Umbilical cord (tissue), 2 donors: ENCODE results near the gene MYH7B. TPM values are rescaled to one million over a fixed set of nuclear protein-coding genes. Genes with fewer than 3 reads are reported as not detected.

Experiments
- DNase-seq: peaks from one replicate; pipeline ENCODE4 v3.0.0-alpha.2; 2015; ENCODE audit warnings: low spot score
- total RNA-seq: library from RNA; depleted of rRNA; stranded (reverse); fragments of >200 nt; gene quantifications from one replicate; pipeline ENCODE4 v1.2.3, GENCODE V29; 2014; ENCODE audit warnings: low replicate concordance; ENCODE audit not compliant: insufficient read depth

The MYH7B gene
- not detected for total RNA-seq

DNA sequence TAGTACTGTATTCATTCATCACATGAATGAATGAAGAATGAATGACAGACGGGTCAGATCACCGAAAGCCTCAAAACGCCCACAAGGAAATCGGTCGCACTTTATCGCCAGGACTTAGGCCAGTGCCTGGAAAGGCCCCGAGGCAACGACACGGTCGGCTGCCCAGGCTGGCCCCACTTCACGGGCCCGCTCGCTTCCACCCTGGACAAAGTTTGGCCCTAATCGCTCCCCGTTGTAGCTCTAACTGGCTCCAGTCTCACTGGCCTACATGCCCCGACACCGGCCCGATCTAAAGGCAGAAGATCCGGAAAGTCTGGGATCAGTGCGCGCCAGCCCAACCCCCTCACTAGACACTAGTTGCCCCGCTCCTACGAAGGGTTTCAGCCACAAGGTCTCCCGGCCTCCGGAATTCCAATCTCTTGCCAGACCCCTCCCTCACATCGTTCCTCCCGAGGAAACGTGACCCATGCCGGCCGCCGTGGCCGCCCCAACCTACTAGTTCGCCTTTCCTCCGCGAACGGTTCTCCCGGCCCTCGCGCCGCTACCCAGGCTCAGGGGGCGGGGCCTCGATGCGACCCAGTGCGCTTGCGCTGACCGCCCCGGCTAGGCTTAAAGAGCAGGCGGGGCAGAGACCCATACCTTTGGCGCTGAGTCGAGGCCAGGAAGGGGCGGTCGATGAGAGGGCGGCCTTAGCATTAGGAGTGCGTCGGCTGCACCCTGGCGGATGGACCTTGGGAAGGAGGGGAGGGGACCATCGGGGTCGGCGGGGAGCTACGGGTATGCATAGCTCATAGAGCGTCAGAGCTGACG lies at the start of gene MYH7B, which contains the start of gene GSS:
MYH7B (plus strand) TSS at position 638 of the 810 bp plus-strand sequence. CDS start 22,138 bp downstream, outside the sequence.
GSS (minus strand) TSS at position 576 of the 810 bp plus-strand sequence. CDS start 3,954 bp downstream, outside the sequence.
- DNase-seq: peak; percentile 99

DNA sequence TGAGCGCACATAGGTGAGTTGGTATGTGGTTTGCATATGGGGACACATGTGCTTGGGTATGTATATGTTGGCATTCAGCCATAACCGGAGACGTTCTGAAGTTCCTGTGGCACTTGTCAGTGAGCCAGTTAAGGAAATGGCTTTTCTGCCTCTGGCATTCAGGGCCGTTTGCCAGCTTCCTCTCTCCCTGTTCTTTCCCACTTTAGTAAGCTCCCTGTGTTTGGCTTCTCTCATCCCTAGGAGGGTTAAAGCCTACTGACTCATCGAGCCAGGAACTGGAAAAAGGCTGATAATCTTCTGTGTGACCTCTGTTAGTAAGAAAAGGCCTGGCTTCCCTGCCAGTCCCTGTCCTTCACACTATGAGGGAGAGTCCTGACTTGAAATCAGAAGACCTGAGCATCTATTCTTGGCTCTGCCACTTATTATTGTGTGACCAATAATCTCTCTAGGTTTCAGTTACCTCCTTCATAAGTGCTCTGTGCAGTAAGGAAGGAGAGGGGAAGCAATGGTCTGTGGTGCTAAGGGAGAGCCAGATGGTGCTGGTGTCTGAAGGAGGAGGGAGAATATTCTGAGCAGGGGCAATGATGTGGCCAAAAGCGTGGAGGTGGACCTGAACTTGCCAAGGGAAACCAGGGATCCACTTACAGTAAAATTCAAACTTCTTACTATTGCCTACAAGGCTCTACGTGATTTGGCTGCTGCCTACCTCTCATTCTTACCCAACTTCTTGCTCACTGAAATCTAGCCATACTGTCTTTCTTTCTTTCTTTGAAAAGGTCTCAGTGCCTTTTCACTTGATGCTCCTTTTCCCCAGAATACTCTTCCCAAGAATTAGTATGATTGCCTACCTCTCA lies 47.8 kb upstream of the MYH7B start:
- peak; percentile 94 for DNase-seq

DNA sequence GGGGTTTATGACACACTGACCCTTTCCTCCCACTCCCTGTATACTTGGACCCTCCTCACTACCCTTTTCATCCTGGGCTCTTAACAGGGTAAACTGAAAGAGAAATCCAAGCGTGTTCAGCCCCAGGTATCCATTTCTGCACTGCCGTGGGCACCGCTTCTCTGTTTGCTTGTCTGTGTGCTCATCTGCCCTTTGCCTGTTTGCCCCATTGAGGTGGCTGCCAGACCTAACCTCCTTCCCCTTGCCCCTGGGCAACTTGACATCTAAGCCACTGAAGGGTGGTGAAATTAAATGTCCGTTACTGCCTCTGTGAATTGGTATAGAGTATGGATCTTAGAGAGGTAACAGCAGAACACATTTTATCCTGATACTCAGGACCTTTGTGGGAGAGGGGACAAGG lies 40.5 kb upstream of the MYH7B start:
- no peak for DNase-seq

DNA sequence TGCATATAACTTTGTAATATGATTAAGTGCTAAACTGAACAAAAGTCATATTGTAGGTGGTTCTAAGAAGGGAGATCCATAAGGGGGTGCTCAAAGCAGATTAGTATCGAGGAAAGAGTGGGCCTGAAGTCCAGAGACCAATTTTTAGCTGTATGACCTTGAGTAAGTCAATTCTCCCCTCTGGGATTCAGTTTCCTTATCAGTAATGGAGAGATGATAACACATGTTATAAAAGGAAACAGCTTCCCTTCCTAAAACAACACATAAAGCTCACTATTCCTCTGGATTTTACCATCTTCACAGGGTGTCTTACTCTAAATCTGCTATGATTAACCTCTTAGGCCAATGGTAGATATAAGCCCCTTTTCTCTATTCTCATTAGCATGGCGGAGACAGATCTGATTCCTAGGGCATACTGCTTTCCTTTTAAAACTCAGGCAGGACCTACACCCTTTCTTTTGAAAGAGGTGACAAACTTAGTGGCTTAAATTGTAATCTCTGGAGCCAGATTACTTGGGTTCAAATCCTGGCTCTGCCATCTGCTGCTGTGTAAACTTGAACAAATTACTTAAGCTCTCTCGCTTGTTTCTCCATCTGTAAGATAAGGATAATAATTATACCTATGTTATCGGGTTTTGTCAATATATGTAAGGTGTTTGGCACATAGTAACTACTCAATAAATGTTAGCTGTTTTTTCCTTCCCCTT lies 39.8 kb upstream of the MYH7B start:
- DNase-seq: no peak

DNA sequence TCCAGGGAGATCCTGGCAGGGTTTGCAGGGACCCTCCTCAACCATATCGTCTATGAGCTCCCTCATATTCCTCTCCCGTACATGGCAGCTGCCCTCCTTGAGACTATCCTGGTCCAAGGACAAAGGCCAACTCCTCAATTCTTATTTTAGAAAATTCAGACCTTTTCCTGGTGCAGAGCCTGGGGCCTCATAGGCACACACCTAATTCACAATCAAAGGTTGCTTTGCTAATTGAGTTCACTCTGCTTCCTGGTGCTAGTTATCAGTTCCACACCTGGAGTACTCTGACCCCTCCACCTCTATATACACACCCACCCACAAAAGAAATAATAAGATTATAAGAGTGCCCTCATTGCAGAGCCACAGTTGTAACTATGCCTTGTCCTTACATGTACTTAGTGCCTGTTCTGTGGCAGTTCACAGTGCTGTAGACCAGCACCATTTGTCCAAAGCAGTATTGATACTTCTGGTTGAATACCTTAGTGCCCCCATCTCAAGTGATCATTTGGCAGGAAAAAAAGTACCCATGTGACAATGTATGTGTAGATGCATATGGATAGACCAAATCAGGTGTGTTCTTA lies 38.8 kb upstream of the MYH7B start:
- DNase-seq: no peak

DNA sequence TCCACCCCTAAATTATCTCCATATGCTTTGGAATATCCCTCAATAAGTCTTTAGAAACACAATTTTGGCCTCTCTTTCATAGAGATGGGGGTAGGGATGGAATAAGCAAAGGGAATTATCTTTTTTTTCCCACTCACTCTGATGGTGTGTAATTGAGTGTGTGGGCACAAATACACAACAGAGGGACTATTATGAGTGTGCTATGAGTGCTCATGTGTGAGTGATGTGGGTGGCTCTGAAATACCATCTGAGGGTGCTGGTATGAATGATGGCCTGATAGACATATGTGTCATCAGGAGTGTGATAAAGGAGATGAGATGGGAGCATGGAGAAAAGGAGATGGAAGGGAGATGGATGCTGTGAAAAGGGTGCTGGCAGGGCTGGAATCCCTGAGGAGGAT lies 35.6 kb upstream of the MYH7B start:
- no peak for DNase-seq

DNA sequence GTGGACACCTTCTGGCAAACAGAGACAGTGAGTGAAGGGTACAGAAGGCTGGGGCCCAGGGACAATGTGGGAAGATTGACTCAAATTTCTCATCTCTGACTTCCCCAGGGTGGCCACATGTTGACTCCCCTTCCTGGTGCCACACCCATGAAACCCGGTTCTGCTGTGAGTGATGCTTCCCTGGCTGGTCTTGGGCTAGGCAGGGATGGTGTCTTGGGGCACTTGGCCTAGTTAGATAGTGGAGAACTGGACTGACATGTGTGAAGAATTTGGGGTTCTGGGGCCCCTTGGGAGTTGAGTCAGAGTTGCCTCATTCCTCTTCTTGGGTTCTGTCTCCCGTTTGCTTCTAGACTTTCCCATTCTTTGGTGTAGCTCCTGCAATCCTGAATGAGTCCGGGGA lies 34.2 kb upstream of the MYH7B start:
- no peak for DNase-seq

DNA sequence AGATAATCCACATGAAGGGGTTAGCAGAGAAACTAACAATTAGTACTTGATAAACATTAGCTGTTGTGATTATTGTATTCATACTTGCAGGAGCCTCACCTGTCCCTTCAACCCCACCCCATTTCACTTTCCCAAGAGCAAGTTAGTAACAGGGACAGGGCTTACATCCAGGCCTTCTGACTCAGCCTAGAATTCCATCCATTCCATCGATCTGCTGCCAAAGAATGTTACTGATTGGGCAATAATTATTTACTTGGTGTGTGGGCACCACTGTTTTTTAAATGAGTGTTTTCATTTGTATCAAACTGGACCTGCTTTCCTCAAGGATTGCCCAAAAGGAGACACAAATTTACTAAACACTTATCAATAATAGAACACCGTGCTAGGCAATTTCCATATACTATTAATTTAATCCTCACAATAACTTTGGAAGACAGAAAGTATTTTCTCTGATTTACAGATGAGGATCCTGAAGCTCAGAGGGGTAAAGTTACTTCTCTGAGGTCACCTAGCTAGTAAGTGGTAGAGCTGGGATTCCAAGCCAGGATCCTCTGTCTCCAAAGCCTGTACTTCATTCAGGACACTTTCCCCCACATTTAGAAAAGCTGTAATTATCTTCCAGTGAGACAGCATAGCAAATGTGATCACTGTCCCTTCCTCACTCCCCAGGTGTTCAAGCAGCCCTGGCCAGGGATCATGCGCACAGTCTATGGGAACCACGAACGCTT lies 32.9 kb upstream of the MYH7B start:
- peak; percentile 14 for DNase-seq

DNA sequence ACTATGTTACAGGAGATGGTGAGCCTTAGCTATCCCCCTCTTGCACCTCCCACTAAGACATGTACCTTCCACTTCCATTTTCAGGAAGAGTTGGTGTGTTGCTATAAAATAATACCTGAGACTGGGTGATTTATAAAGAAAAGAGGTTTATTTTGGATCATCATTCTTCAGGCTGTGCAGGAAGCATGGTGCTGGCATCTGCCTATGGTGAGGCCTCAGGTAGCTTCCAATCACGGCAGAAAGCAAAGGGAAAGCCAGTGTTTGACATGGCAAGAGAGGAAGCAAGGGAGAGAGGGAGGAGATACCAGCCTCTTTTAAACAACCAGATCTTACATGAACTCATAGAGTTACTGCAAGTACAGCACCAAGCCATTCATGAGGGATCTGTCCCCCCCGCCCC lies 32.3 kb upstream of the MYH7B start:
- DNase-seq: no peak

DNA sequence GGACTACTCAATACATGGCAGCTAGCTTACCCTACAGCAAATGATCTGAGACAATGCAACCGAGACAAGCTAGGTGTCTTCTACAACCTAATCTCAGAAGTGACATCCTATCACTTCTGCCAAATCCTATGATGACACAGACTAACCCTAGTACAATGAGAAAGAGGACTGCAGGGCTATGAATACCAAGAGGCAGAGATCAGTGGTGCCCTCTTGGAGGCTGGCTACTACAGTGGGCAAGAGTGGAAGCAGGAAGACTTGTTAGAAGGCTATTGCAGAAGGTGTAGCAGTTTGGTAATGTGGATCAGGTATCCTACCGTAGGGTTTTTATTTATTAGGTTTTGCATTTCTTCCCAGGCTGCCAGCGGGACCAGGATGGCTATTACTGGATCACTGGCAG lies 30.3 kb upstream of the MYH7B start:
- no peak for DNase-seq

DNA sequence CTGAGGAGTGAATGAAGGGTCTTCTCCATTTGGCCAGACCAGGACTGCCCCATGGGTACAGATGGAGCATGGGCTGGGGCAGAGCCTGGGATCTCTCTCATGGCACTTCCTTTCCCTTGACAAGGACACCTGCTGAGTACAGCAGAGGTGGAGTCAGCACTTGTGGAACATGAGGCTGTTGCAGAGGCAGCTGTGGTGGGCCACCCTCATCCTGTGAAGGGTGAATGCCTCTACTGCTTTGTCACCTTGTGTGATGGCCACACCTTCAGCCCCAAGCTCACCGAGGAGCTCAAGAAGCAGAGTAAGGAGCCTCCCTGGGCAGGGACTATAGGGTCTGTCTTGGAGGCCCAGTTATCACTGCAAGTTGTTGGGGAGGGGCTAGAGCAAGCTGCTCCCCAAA lies 29.7 kb upstream of the MYH7B start:
- DNase-seq: no peak

DNA sequence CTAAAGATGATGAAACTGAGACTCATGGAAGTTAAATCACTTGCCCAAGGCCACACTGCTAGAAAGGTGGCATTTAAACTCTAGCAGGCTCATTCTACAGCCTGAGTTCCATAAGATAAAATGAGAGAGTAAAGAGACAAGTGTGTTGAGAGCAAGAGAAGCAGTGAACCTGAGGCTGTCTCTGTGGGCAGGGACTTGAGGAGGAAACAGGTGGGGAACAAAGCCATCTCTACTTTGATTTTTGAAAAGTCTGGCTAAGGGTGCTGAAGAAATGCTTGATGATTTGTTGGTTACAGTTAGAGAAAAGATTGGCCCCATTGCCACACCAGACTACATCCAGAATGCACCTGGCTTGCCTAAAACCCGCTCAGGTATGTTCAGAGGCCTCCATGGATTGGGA lies 29.1 kb upstream of the MYH7B start:
- no peak for DNase-seq

DNA sequence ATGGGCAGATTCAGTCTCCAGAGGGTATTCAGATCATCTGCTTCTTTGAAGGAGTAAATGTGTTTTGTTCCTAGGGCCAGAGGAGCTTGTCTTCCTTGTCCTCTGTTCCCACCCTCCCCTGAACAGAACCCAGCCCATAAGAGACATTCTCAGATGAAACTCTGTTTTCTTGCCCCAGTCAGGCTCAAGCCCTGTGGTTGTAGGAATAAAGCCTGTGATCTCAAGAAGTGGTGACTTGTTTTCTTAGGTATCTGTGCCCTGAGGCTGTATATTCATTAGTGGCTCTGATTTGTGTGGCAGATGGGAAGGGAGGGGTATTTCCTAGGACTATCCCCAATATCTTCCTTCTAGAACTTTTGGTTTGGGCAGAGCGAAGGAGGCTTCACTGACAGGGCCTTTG lies 27.9 kb upstream of the MYH7B start:
- DNase-seq: no peak

DNA sequence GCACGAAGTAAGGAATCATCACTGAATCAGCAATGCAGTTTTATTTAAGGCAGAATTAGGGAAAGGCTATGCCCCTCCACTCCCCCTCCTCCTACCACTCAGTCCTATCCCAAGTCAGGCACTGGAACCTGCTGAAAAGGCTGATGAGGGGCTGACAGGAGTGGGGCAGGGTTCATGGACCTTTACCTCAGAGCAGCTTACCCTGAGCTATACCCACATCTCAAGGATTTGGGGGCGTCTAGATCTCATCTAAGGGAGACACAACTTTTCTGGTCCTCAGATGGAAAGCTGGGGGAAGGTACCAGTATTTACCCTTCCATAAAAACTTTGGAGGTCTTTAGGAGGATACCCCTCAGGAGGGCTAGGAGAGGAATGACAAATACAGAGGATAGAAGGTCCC lies 27.3 kb upstream of the MYH7B start:
- no peak for DNase-seq

DNA sequence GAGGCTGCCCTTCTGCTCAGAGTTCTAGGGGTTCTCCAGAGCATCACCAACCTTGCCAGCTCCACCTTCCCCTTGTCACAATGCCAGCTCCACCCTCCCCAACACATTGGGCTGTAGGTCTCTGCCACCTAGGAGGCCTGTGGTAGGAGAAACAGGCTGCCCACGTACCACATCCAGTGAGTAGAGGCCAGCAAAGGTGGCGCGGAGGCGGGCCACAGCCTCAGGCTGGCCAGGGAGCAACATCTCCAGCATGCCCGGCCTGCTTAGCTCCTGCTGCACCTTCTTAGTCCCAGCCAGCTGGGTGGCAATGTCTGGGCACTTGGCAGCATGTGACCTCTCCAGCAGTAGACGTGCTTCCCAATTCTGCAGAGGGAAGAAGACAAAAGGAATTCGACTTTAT lies 23.9 kb upstream of the MYH7B start:
- DNase-seq: no peak

DNA sequence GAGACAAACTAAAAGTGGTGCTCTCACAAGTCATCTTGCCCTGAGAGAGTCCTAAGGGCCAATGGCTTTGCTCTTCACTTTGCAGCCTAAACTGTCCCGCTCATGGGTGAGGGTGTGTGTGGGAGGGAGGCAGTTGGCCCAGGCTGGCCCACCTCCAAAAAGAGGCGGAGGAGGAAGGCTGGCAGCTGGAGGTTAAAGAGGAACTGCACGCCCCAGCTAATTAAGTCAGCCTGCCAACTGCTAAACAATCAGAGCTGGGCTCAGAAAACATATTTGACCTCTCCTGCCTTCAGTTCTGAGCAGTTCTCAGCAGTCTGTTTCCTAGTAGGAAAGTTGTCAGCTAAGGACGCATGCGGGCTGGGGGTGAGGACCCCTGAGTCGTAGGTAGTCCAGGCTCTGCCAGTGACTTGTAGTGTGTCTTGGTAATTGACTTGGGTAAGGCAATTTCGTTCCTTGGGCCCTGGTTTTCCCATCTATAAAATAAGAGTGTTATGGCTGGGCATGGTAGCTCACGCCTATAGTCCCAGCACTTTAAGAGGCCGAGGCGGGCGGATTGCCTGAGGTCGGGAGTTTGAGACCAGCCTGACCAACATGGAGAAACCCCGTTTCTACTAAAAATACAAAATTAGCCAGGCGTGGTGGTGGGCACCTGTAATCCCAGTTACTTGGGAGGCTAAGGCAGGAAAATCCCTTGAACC lies 17.1 kb upstream of the MYH7B start:
- peak; percentile 39 for DNase-seq

DNA sequence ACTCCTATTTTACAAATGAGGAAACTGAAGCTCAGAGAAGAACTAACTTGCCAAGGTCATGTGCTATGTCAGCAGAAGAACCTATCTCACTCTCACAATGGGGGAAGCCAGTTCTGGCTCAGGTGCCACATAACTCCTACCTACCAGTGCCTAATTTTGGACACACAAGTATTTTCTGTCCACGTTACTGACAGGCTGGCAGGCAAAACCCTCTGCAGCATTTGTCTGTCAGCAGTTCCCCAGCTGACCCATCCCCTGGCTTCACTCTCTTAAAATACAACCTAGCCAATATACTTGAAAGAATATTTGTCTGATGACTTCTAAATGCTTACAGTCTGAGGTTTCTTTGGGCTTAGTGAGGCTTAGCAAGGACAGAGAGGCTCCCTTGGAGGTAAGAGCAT lies 15.6 kb upstream of the MYH7B start:
- DNase-seq: no peak

DNA sequence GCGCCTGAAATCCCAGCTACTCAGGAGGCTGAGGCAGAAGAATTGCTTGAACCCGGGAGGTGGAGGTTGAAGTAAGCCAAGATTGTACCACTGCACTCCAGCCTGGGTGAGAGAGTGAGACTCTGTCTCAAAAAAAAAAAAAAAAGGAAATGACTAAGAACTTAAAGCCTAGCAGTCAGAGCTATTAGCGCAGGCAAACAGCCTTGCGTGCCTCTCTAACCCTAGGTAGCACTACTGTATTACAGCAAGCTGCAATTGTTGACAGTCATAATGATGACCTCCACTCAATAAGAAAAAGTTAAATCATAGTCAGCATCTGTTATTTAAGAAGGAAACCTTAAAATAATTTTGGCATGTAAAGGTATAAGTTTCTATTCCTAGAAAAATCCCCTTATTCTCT lies 14.4 kb upstream of the MYH7B start:
- no peak for DNase-seq

DNA sequence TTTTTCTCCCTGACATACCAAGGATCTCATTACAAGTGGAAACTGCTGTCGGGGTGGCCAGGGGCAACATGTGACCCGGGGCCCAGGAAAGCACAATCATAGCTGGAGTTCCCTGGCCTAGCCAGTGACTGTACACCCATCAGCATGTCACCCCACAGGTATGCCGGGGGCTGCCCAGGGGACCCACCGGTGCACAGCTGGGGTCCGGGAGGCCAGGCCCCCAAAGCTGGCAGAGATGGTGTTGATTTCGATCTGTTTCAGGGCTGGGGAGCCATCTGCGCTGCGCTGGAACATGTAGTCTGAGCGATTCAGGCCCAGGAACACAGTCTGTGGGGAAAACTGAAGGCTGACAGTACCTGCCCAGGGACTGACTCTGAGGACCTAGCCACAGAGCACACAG lies 13.4 kb upstream of the MYH7B start:
- no peak for DNase-seq

DNA sequence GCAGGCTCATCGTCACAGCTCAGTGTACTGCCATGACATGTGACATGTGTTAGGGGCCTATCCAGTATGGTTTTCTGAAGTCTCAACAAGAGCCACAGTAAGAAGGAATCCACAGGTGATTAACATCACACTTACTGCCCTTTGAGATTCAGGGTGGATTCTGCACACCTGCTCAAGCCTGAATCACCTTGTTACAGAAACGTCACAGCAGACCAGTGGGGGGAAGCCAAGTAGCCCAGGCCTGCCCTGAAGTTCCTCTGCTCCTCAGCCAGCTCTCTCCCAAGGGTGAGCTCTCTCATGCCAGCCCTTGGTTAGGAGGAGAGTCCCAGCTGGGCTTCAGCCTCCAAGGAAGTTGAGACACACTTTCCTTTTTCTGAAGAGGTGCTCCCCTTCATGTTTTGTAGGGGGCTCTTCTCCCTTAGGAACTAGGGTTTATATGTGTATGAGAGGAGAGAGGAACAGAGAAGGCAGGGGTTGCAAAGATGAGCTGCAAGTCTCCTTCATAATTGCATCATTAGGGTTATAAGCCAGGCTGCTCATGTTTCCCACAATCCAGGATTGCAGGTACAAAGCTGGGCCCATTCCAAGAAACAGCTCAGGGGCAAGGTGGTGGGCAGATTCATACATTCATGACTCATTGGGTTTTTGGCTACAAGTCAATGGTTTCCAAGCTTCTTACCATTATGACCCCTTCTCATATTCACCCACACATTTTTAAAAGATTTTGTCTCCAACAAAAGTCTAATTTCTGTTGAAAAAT lies 11.7 kb upstream of the MYH7B start:
- DNase-seq: no peak
